Measurements from ENCODE around the gene SUGCT.
"Not testable (repeated sequence)": the region's sequence is repeated elsewhere in the genome, so short reads cannot be mapped to it uniquely, and the experiment has no call there.

Gene SUGCT

GRCh38 chr7:40595129-40595528 lies 460.3 kb downstream of the SUGCT start:
- Histone ChIP-seq H3K36me3 (ENCODE audit: insufficient read depth, low read length) (no peaks in the 10 kb centered on the region), H3K27me3 (ENCODE audit: control insufficient read depth, insufficient read depth, low read length) (no peaks in the 10 kb centered on the region), H3K9ac (ENCODE audit: low read depth, low read length) (no peak overlapping the region), H3K9me3 (replicated peaks; ENCODE audit: low read length) (no peaks in the 10 kb centered on the region), H3K4me3 (ENCODE audit: low read length) (no peak overlapping the region), H3K4me2 (ENCODE audit: low read length) (no peak overlapping the region), H3K4me1 (ENCODE audit: control insufficient read depth, insufficient read depth, low read length) (no peaks in the 10 kb centered on the region)

GRCh38 chr7:40595832-40596231 lies 461.0 kb downstream of the SUGCT start:
- Histone ChIP-seq H3K36me3 (ENCODE audit: insufficient read depth, low read length) (no peaks in the 10 kb centered on the region), H3K9me3 (replicated peaks; ENCODE audit: low read length) (no peaks in the 10 kb centered on the region), H3K4me1 (ENCODE audit: control insufficient read depth, insufficient read depth, low read length) (no peaks in the 10 kb centered on the region), H3K4me2 (ENCODE audit: low read length) (no peak overlapping the region), H3K4me3 (ENCODE audit: low read length) (no peak overlapping the region), H3K27me3 (ENCODE audit: control insufficient read depth, insufficient read depth, low read length) (no peaks in the 10 kb centered on the region), H3K9ac (ENCODE audit: low read depth, low read length) (no peak overlapping the region)

GRCh38 chr7:40597517-40597916 lies 462.7 kb downstream of the SUGCT start:
- Histone ChIP-seq H3K36me3 (ENCODE audit: insufficient read depth, low read length) (no peaks in the 10 kb centered on the region), H3K9me3 (replicated peaks; ENCODE audit: low read length) (no peaks in the 10 kb centered on the region), H3K4me2 (ENCODE audit: low read length) (no peak overlapping the region), H3K4me3 (ENCODE audit: low read length) (no peak overlapping the region), H3K9ac (ENCODE audit: low read depth, low read length) (no peak overlapping the region), H3K4me1 (ENCODE audit: control insufficient read depth, insufficient read depth, low read length) (no peaks in the 10 kb centered on the region), H3K27me3 (ENCODE audit: control insufficient read depth, insufficient read depth, low read length) (no peaks in the 10 kb centered on the region)

- H3K27me3 ChIP-seq (ENCODE audit: control insufficient read depth, insufficient read depth, low read length), result no peaks in the 10 kb centered on the region
- H3K4me2 ChIP-seq (ENCODE audit: low read length), result no peak overlapping the region
- no peaks in the 10 kb centered on the region for H3K4me1 ChIP-seq (ENCODE audit: control insufficient read depth, insufficient read depth, low read length)
- H3K36me3 ChIP-seq (ENCODE audit: insufficient read depth, low read length), result no peaks in the 10 kb centered on the region
- H3K4me3 ChIP-seq (ENCODE audit: low read length), result no peak overlapping the region
- no peak overlapping the region for H3K9ac ChIP-seq (ENCODE audit: low read depth, low read length)
- no peaks in the 10 kb centered on the region for H3K9me3 ChIP-seq (replicated peaks; ENCODE audit: low read length)
These were observed 464.1 kb downstream of the SUGCT start for GRCh38 chr7:40598915-40599314.

GRCh38 chr7:40599836-40600235 lies 465.0 kb downstream of the SUGCT start:
- Histone ChIP-seq H3K27me3 (ENCODE audit: control insufficient read depth, insufficient read depth, low read length) (no peaks in the 10 kb centered on the region), H3K4me1 (ENCODE audit: control insufficient read depth, insufficient read depth, low read length) (no peaks in the 10 kb centered on the region), H3K9ac (ENCODE audit: low read depth, low read length) (no peak overlapping the region), H3K9me3 (replicated peaks; ENCODE audit: low read length) (no peaks in the 10 kb centered on the region), H3K4me2 (ENCODE audit: low read length) (no peak overlapping the region), H3K4me3 (ENCODE audit: low read length) (no peak overlapping the region), H3K36me3 (ENCODE audit: insufficient read depth, low read length) (no peaks in the 10 kb centered on the region)

GRCh38 chr7:40602351-40602750 lies 467.5 kb downstream of the SUGCT start:
- H3K4me1 ChIP-seq (ENCODE audit: control insufficient read depth, insufficient read depth, low read length), result not testable (repeated sequence)

GRCh38 chr7:40604601-40605438 lies 470.0 kb downstream of the SUGCT start:
- no peak overlapping the region for H3K4me3 ChIP-seq (ENCODE audit: low read length)
- no peaks in the 10 kb centered on the region for H3K36me3 ChIP-seq (ENCODE audit: insufficient read depth, low read length)
- H3K9me3 ChIP-seq (replicated peaks; ENCODE audit: low read length), result no peaks in the 10 kb centered on the region
- no peaks in the 10 kb centered on the region for H3K4me1 ChIP-seq (ENCODE audit: control insufficient read depth, insufficient read depth, low read length)
- H3K4me2 ChIP-seq (ENCODE audit: low read length), result peak overlapping the region; percentile 24
- H3K9ac ChIP-seq (ENCODE audit: low read depth, low read length), result peak overlapping the region; percentile 11
- H3K27me3 ChIP-seq (ENCODE audit: control insufficient read depth, insufficient read depth, low read length), result no peaks in the 10 kb centered on the region

More at GRCh38 chr7:40602351-40602750, 467.5 kb downstream of the SUGCT start:
- not testable (repeated sequence) for H3K9ac ChIP-seq (ENCODE audit: low read depth, low read length); H3K4me2 ChIP-seq (ENCODE audit: low read length); H3K4me3 ChIP-seq (ENCODE audit: low read length); H3K27me3 ChIP-seq (ENCODE audit: control insufficient read depth, insufficient read depth, low read length); H3K36me3 ChIP-seq (ENCODE audit: insufficient read depth, low read length); H3K9me3 ChIP-seq (replicated peaks; ENCODE audit: low read length)

GRCh38 chr7:40608321-40609075 lies 473.7 kb downstream of the SUGCT start:
- Histone ChIP-seq H3K4me3 (ENCODE audit: low read length) (no peak overlapping the region), H3K9me3 (replicated peaks; ENCODE audit: low read length) (no peaks in the 10 kb centered on the region), H3K27me3 (ENCODE audit: control insufficient read depth, insufficient read depth, low read length) (no peaks in the 10 kb centered on the region), H3K4me2 (ENCODE audit: low read length) (no peak overlapping the region), H3K9ac (ENCODE audit: low read depth, low read length) (no peak overlapping the region), H3K36me3 (ENCODE audit: insufficient read depth, low read length) (no peaks in the 10 kb centered on the region), H3K4me1 (ENCODE audit: control insufficient read depth, insufficient read depth, low read length) (no peaks in the 10 kb centered on the region)

GRCh38 chr7:40610461-40610860 lies 475.7 kb downstream of the SUGCT start:
- H3K4me2 ChIP-seq (ENCODE audit: low read length), result no peak overlapping the region
- no peaks in the 10 kb centered on the region for H3K9me3 ChIP-seq (replicated peaks; ENCODE audit: low read length)
- no peak overlapping the region for H3K9ac ChIP-seq (ENCODE audit: low read depth, low read length)
- H3K4me3 ChIP-seq (ENCODE audit: low read length), result no peak overlapping the region
- H3K36me3 ChIP-seq (ENCODE audit: insufficient read depth, low read length), result no peaks in the 10 kb centered on the region
- H3K4me1 ChIP-seq (ENCODE audit: control insufficient read depth, insufficient read depth, low read length), result no peaks in the 10 kb centered on the region
- H3K27me3 ChIP-seq (ENCODE audit: control insufficient read depth, insufficient read depth, low read length), result no peaks in the 10 kb centered on the region

GRCh38 chr7:40611095-40611871 lies 476.5 kb downstream of the SUGCT start:
- no peaks in the 10 kb centered on the region for H3K36me3 ChIP-seq (ENCODE audit: insufficient read depth, low read length)
- no peaks in the 10 kb centered on the region for H3K4me1 ChIP-seq (ENCODE audit: control insufficient read depth, insufficient read depth, low read length)
- H3K9ac ChIP-seq (ENCODE audit: low read depth, low read length), result no peak overlapping the region
- H3K27me3 ChIP-seq (ENCODE audit: control insufficient read depth, insufficient read depth, low read length), result no peaks in the 10 kb centered on the region
- H3K9me3 ChIP-seq (replicated peaks; ENCODE audit: low read length), result no peaks in the 10 kb centered on the region
- H3K4me2 ChIP-seq (ENCODE audit: low read length), result no peak overlapping the region
- H3K4me3 ChIP-seq (ENCODE audit: low read length), result no peak overlapping the region

- H3K4me3 ChIP-seq (ENCODE audit: low read length), result no peak overlapping the region
- H3K27me3 ChIP-seq (ENCODE audit: control insufficient read depth, insufficient read depth, low read length), result no peaks in the 10 kb centered on the region
- H3K9me3 ChIP-seq (replicated peaks; ENCODE audit: low read length), result no peaks in the 10 kb centered on the region
- no peak overlapping the region for H3K4me2 ChIP-seq (ENCODE audit: low read length)
- no peak overlapping the region for H3K9ac ChIP-seq (ENCODE audit: low read depth, low read length)
- no peaks in the 10 kb centered on the region for H3K4me1 ChIP-seq (ENCODE audit: control insufficient read depth, insufficient read depth, low read length)
- no peaks in the 10 kb centered on the region for H3K36me3 ChIP-seq (ENCODE audit: insufficient read depth, low read length)
These were observed 477.5 kb downstream of the SUGCT start for GRCh38 chr7:40612298-40612697.

Data from skeletal muscle satellite cell (primary cell).